NCI-H460 (cell line): Measurements from ENCODE around the gene PACC1. TPM values are rescaled to one million over a fixed set of nuclear protein-coding genes. Genes with fewer than 3 reads are reported as not detected.

ENCODE experiments used
- DNase-seq: peaks from one replicate; pipeline ENCODE4 v3.0.0-alpha.2; 2016; ENCODE audit warnings: low read depth; ENCODE audit errors: extremely low read depth
- polyA plus RNA-seq: library from polyadenylated mRNA; depleted of rRNA; stranded (reverse); fragments of >200 nt; gene quantifications from 2 replicates; pipeline ENCODE4 v1.2.3, GENCODE V29; 2014; cell fraction: nucleus; rRNA removed
- total RNA-seq: library from RNA; depleted of rRNA; stranded (reverse); fragments of >200 nt; shearing (Covaris generic); gene quantifications from 2 replicates; pipeline ENCODE4 v1.2.3, GENCODE V29; 2014; rRNA removed

The PACC1 gene
- 30.8 and 36.5 TPM in 2 replicates for total RNA-seq
- 38.2 and 39.7 TPM in 2 replicates for polyA plus RNA-seq

- peak; percentile 89 for DNase-seq
Measured at GRCh38 chr1:212414328-212415106, at the start of gene PACC1. Gene PACC1, minus strand, starts transcription at chr1:212414886. Its CDS starts 129 bp downstream, at chr1:212414757.

GRCh38 chr1:212463565-212464285 is 49.0 kb upstream of the PACC1 start:
- DNase-seq = no peak

GRCh38 chr1:212461916-212462660 is 47.4 kb upstream of the PACC1 start:
- no peak for DNase-seq

GRCh38 chr1:212460376-212460775 is 45.7 kb upstream of the PACC1 start:
- no peak for DNase-seq

- DNase-seq = no peak
Measured at GRCh38 chr1:212459656-212460055, 45.0 kb upstream of the PACC1 start.

GRCh38 chr1:212458817-212459216 is 44.1 kb upstream of the PACC1 start:
- DNase-seq = no peak

- DNase-seq = peak; percentile 25
Measured at GRCh38 chr1:212457740-212458338, 43.2 kb upstream of the PACC1 start.

- DNase-seq = peak; percentile 74
Measured at GRCh38 chr1:212455803-212456528, 41.3 kb upstream of the PACC1 start.

GRCh38 chr1:212455401-212455800 is 40.7 kb upstream of the PACC1 start:
- no peak for DNase-seq

- no peak for DNase-seq
Measured at GRCh38 chr1:212454741-212455140, 40.1 kb upstream of the PACC1 start.

- no peak for DNase-seq
Measured at GRCh38 chr1:212453156-212453857, 38.6 kb upstream of the PACC1 start.

- DNase-seq = no peak
Measured at GRCh38 chr1:212452323-212453155, 37.9 kb upstream of the PACC1 start.

GRCh38 chr1:212451416-212452322 is 37.0 kb upstream of the PACC1 start:
- no peak for DNase-seq

- no peak for DNase-seq
Measured at GRCh38 chr1:212450331-212450881, 35.7 kb upstream of the PACC1 start.

- no peak for DNase-seq
Measured at GRCh38 chr1:212447478-212447877, 32.8 kb upstream of the PACC1 start.

GRCh38 chr1:212446333-212446732 is 31.6 kb upstream of the PACC1 start:
- no peak for DNase-seq

GRCh38 chr1:212442408-212442807 is 27.7 kb upstream of the PACC1 start:
- DNase-seq = no peak
